Putamen (tissue), 1 donor: ENCODE data around the gene TMOD3.

ENCODE experiments used
- DNase-seq: peaks from one replicate; pipeline ENCODE4 v3.0.0-alpha.2; 2016; ENCODE audit warnings: low spot score

Gene TMOD3

DNA sequence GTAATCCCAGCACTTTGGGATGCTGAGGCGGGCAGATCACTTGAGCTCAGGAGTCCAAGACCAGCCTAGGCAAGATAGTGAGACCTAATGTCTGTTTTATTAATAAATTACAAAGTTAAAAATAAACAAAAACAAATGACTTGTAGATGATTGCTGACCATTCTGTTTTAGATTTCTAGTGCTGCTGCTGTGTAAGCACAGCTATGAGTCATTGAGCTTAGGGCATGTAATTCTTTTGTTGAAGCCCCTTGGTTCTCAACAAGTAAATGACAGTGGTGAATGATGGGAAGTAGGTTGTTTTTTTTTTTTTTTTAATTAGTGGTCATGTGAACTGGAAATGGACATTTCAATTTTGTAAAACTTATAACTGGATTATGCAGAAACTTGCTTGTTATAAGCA lies 78.9 kb downstream of the TMOD3 start:
- DNase-seq = no peak

GRCh38 chr15:51909584-51909983 lies 80.1 kb downstream of the TMOD3 start:
- no peak for DNase-seq

- DNase-seq = no peak
These were observed 83.1 kb downstream of the TMOD3 start for GRCh38 chr15:51912528-51912927.

DNA sequence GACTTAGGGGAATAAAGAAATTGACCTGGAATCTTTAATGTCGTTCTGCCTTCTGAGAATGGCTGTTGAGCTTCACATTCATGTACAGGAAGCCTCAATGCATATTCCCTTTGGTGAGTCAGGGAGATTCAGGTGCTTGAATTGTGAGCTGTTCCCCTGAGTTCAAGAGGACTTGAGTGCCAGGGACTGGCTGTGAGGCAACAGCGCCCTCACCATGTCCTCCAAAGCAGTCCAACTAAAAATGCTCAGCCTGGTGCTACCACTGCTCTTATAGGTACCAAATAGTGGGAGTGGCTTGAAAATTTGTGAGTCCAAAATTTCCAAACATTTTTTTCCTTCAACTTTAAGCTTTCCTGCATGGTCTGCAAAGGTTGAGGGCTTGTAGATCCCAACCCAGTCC lies 88.0 kb downstream of the TMOD3 start:
- DNase-seq = no peak

GRCh38 chr15:51924156-51925068 lies 95.0 kb downstream of the TMOD3 start:
- peak; percentile 81 for DNase-seq

GRCh38 chr15:51926809-51927208 lies 97.4 kb downstream of the TMOD3 start:
- no peak for DNase-seq

GRCh38 chr15:51931016-51931415 lies 101.6 kb downstream of the TMOD3 start:
- DNase-seq = no peak

DNA sequence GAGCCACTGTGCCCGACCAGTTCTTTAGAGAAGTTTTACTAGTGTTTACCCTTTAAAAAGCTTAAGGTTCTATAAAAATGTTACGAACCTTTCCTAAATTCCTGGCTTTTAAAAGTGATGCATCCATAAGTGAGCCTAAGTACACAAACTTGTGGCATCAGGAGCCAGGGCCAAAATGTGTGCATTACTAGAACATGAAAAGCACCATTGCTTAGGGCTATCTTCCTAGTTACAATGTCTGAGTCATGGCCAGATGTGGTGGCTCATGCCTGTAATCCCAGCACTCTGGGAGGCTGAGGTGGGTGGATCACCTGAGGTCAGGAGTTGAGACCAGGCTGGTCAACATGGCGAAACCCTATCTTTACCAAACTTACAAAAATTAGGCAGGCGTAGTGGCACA lies 102.2 kb downstream of the TMOD3 start:
- no peak for DNase-seq

DNA sequence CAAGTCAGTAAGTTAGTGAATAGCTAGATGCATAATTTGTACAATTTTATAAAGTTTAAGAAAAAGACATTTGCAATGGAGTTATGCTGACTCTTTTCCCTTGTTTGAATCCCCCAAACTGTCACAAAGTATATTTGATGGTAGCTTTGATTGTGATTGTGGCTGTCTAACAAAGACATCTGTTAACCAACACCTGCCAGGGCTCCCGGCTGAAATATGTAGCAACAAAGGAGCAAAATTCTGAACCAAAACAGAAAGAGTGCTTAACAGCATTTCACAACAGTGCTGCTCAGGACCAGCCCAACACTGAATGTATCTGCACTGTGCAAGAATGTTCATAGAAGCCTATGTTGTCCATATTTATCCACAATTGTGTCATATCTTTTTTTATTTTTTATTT lies 102.7 kb downstream of the TMOD3 start:
- no peak for DNase-seq

DNA sequence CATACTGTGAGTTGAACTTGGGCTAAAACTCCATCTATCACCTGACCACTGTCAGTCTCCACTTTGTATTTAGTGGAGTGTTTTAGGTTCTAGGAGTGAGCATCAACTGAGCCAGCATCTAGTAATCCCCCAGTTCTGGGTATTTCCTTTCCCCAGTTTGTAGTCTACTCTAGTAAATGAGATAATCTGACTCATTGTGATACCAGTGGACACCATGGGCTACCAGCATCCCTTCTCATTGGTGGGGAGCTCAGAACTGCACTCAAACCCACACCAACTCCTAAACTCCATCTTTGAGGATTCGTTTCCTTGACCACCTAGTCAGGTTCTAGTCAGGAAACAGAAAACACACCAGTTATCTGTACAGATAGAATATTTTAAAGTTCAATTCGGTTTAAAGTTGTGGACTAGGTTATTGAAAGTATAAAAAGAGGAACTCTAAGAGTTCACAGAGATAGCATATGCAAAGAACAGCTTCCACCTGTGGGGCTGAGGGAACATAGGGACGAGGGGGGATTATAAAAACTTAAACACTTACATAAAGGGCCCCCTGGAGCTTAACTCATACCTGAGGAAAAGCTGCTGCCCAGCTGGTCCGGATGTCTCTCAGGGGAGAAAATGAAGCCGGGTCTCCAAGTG lies 106.1 kb downstream of the TMOD3 start:
- DNase-seq = no peak

GRCh38 chr15:51936105-51936478 lies 106.6 kb downstream of the TMOD3 start:
- DNase-seq = no peak

DNA sequence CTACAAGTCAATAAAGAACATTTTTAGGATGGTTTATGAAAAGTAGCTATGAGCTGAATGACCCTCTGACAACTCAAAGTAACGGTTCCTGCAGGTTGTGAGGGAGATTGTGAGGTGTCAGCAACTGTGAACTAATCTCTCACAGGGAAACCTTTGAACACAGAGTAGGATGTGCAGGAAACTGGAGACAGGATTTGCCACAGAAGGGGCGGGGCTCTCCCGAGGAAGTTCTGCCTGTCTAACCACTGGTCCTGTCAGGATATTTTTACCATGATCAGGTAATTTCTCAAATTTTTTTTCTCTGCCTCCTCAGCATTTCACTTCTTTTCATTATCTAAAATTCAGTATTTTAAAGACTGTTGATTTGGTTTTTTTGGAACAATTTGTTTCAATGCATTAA lies 108.8 kb downstream of the TMOD3 start:
- DNase-seq = no peak

DNA sequence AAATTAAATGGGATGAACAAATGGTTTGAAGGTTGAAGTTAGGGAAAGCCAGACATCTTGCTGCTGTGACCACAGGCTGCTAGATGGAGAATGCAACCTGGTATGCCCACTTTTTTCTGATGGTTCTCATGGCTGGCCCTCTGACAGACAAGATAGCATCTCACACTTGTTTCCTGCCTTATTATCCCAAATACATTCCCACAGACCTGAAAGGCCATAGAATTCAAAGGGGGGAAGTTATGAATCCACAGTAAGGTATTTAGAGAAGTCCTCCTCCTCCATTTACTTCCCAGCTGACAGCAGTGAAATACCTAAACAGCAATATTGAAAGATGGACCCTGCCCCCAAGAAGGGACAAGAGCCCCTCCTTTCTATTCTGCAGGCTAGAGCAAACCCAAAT lies 109.8 kb downstream of the TMOD3 start:
- no peak for DNase-seq

DNA sequence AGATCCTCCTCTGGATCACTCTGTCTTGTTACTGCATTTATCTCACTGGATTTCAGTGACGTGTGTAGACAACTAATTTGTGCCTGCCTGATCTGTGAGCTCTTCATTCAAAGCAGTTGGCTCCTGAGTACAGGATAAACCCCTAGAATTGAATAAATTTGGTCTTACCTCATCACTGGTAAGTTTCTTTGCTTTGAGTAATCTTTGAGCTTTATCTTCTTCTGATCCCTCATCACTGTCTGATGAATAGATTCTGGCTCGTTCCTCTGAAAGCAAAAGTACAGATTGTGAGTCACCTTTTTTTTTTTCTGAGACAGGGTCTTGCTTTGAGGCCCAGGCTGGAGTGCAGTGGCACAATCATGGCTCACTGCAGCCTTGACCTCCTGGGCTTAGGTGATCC lies 117.7 kb downstream of the TMOD3 start:
- no peak for DNase-seq

DNA sequence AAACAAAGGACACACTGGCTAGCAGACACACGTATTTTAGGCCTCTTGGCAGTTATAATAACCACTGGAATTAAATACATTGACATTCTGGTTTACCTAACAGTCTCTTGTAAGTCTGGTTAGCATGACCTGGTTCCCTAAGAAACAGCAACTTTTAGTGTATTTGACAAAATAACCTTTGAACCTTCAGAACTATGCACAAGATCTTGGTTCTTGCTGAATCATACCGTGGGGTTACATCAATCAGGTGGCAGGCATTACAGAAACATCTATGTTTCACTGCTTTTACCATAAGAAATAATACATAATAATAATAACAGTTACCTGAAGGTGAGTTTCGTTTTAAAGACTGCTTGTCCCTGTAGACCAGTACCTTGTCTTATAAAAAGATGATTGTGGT lies 123.4 kb downstream of the TMOD3 start:
- no peak for DNase-seq

- DNase-seq = no peak
These were observed 126.1 kb downstream of the TMOD3 start for GRCh38 chr15:51955504-51955903.
